ENCODE data around the gene COL27A1. TPM values are rescaled to one million over a fixed set of nuclear protein-coding genes. Genes with fewer than 3 reads are reported as not detected.

The COL27A1 gene
- total RNA-seq, 2 experiments from 2014 or later = not detected

DNA sequence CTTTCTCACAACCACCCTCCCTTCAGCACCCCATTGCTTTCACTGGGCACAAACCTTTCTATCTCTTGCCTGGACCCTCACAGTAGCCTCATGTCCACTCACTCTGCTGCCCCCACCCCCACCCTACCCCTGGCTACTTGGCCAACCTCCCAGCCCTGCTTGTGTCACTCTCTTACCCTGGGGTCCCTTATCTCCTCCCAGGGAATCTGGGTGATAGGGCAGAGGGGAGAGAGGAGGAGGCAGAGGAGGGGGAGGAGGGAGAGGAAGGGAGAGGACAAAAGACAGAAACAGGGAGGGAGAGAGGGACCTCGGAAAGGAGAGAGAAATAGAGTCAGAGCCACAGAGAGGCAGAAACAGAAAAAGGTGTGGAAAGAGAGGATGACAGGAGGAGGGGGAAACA lies 31.2 kb upstream of the COL27A1 start:
- Histone ChIP-seq H3K9me3 (ENCODE audit: low read length) (no peaks in the 10 kb centered on the region), H3K36me3 (ENCODE audit: insufficient read depth, low read length) (no peaks in the 10 kb centered on the region), H3K4me2 (ENCODE audit: low read length) (no peak overlapping the region), H3K79me2 (ENCODE audit: insufficient read depth, low read depth, low read length) (no peaks in the 10 kb centered on the region), H3K9me2 (ENCODE audit: insufficient read depth, low read length) (no peaks in the 10 kb centered on the region), H3K4me3 (ENCODE audit: low read depth, low read length, poor library complexity, severe bottlenecking) (no peak overlapping the region), H4K20me1 (ENCODE audit: insufficient read depth, low read length) (no peaks in the 10 kb centered on the region), H3K27ac (ENCODE audit: low read depth, low read length, poor library complexity, severe bottlenecking) (no peak overlapping the region), H3K4me1 (ENCODE audit: insufficient read depth, low read length, poor library complexity, severe bottlenecking) (no peaks in the 10 kb centered on the region), H2AFZ (ENCODE audit: low read length) (no peak overlapping the region)
- POLR2A ChIA-PET = no interaction called here
- TF ChIP-seq, protein P1, sequence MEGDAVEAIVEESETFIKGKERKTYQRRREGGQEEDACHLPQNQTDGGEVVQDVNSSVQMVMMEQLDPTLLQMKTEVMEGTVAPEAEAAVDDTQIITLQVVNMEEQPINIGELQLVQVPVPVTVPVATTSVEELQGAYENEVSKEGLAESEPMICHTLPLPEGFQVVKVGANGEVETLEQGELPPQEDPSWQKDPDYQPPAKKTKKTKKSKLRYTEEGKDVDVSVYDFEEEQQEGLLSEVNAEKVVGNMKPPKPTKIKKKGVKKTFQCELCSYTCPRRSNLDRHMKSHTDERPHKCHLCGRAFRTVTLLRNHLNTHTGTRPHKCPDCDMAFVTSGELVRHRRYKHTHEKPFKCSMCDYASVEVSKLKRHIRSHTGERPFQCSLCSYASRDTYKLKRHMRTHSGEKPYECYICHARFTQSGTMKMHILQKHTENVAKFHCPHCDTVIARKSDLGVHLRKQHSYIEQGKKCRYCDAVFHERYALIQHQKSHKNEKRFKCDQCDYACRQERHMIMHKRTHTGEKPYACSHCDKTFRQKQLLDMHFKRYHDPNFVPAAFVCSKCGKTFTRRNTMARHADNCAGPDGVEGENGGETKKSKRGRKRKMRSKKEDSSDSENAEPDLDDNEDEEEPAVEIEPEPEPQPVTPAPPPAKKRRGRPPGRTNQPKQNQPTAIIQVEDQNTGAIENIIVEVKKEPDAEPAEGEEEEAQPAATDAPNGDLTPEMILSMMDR (conservative IDR thresholded peaks at IDR 0.05; ENCODE audit: low read length) = no peak
- no peak for TF ChIP-seq EZH2phosphoT487 (IDR thresholded peaks at IDR 0.05; ENCODE audit: borderline replicate concordance, low read depth, low read length)
- CTCF ChIA-PET (ENCODE audit: unreplicated experiment) = no interaction called here
- no peak for DNase-seq (ENCODE audit: low spot score)
- intact Hi-C loops (cut with micrococcal nuclease; ENCODE audit: unreplicated experiment) = no loop called here
- no TSS peak for BruUV-seq (replicated peaks)

DNA sequence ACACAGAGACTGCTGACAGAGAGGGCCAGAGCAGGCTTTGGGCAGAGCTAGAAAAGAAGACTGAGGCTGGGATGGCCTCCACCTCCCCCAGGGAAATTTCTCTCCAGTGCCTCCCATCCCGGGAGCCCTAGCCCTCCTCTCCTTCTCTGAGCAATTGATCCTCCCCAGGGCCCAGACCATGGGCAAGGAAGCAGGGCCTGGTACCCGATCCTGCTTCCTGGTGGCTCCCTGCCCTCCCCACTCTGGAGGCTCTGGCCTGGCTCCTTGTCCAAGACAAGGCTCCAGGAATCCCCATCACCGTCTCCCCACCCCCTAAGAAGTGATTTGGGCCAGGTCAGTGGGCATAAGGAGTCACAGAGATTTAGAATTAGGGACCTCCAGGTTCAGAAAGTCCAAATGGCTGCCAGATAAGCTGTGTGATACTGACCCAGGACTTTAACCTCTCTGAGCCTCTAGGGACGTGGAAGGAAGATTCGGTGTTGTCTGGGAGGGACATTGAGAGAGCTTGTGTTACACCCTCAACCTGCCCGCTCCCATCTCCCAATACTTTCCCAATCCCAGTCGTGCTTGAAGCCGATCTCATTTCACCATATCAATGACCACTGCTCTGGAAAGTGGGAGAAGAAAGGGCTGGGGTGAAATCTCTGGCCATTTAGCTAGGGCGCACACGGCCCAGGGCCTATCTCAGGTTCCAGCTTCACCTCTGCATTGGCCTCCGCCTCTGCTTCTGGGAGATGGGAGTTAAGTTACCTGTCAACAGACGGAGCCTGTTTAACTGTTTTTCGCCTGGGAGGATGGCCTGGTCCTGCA lies 30.5 kb upstream of the COL27A1 start:
- TF ChIP-seq, protein P1 (conservative IDR thresholded peaks at IDR 0.05; ENCODE audit: low read length) = no peak
- no peak for TF ChIP-seq EZH2phosphoT487 (IDR thresholded peaks at IDR 0.05; ENCODE audit: borderline replicate concordance, low read depth, low read length)
- Histone ChIP-seq H3K4me3 (ENCODE audit: low read depth, low read length, poor library complexity, severe bottlenecking) (no peak overlapping the region), H3K27ac (ENCODE audit: low read depth, low read length, poor library complexity, severe bottlenecking) (no peak overlapping the region), H3K4me2 (ENCODE audit: low read length) (no peak overlapping the region), H3K79me2 (ENCODE audit: insufficient read depth, low read depth, low read length) (no peaks in the 10 kb centered on the region), H2AFZ (ENCODE audit: low read length) (no peak overlapping the region), H3K9me3 (ENCODE audit: low read length) (no peaks in the 10 kb centered on the region), H3K4me1 (ENCODE audit: insufficient read depth, low read length, poor library complexity, severe bottlenecking) (no peaks in the 10 kb centered on the region), H3K36me3 (ENCODE audit: insufficient read depth, low read length) (no peaks in the 10 kb centered on the region), H3K9me2 (ENCODE audit: insufficient read depth, low read length) (no peaks in the 10 kb centered on the region), H4K20me1 (ENCODE audit: insufficient read depth, low read length) (no peaks in the 10 kb centered on the region)
- no TSS peak for BruUV-seq (replicated peaks)
- CTCF ChIA-PET (ENCODE audit: unreplicated experiment) = no interaction called here
- intact Hi-C loops (cut with micrococcal nuclease; ENCODE audit: unreplicated experiment) = no loop called here
- DNase-seq (ENCODE audit: low spot score) = no peak
- POLR2A ChIA-PET = interaction anchor here (0.5 kb wide), 1 partner anchor 1595 kb away, joined by 3 read pairs; no protein-coding TSS in a partner anchor

DNA sequence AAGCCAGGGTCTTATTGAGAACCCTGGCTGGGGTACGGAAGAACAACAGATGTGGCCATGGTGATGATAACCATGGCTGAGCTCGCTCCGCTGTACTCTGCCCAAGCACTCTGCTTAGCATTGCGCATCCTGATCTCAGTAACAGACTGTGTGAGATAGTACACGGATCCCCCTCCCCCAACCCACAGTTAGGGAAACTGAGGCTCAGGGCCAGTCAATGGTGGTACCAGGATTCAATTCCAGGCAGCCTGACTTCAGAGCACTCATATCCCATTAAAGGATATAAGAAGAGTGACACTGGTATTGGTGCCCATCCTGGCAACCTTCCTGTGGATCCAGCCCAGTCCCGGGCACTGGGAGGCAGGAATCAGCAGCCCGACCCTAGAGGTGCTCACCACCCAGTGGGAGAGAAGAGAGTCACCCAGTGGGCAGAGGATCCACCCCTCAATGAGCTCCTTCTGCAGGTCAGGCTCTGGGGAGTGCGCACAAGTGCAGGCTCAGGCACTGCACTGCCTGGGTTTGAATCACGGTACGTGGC lies 29.8 kb upstream of the COL27A1 start:
- no peak overlapping the region for H2AFZ ChIP-seq (ENCODE audit: low read length)
- intact Hi-C loops (cut with micrococcal nuclease; ENCODE audit: unreplicated experiment) = no loop called here
- no peak overlapping the region for H3K27ac ChIP-seq (ENCODE audit: low read depth, low read length, poor library complexity, severe bottlenecking)
- H3K36me3 ChIP-seq (ENCODE audit: insufficient read depth, low read length) = no peaks in the 10 kb centered on the region
- H3K4me3 ChIP-seq (ENCODE audit: low read depth, low read length, poor library complexity, severe bottlenecking) = no peak overlapping the region
- TF ChIP-seq, protein P1 (conservative IDR thresholded peaks at IDR 0.05; ENCODE audit: low read length) = no peak
- no peak for TF ChIP-seq EZH2phosphoT487 (IDR thresholded peaks at IDR 0.05; ENCODE audit: borderline replicate concordance, low read depth, low read length)
- no peaks in the 10 kb centered on the region for H4K20me1 ChIP-seq (ENCODE audit: insufficient read depth, low read length)
- ChIA-PET POLR2A (interaction anchor here (0.5 kb wide), 1 partner anchor 1596 kb away, joined by 3 read pairs; no protein-coding TSS in a partner anchor), CTCF (ENCODE audit: unreplicated experiment) (no interaction called here)
- H3K9me3 ChIP-seq (ENCODE audit: low read length) = no peaks in the 10 kb centered on the region
- no peak overlapping the region for H3K4me2 ChIP-seq (ENCODE audit: low read length)
- no peak for DNase-seq (ENCODE audit: low spot score)
- H3K79me2 ChIP-seq (ENCODE audit: insufficient read depth, low read depth, low read length) = no peaks in the 10 kb centered on the region
- no peaks in the 10 kb centered on the region for H3K4me1 ChIP-seq (ENCODE audit: insufficient read depth, low read length, poor library complexity, severe bottlenecking)
- no peaks in the 10 kb centered on the region for H3K9me2 ChIP-seq (ENCODE audit: insufficient read depth, low read length)
- no TSS peak for BruUV-seq (replicated peaks)
